ENCODE measurements around the gene TEX36.
"Not testable (repeated sequence)": the region's sequence is repeated elsewhere in the genome, so short reads cannot be mapped to it uniquely, and the experiment has no call there.

TEX36 gene

GRCh38 chr10:125692196-125692595 is 9.2 kb upstream of the TEX36 start:
- no peak for DNase-seq (ENCODE audit: low spot score)

- DNase-seq (ENCODE audit: low spot score): no peak
Measured at GRCh38 chr10:125691160-125691981, 8.4 kb upstream of the TEX36 start.

GRCh38 chr10:125689955-125690569 is 7.1 kb upstream of the TEX36 start:
- DNase-seq (ENCODE audit: low spot score): no peak

- no peak for DNase-seq (ENCODE audit: low spot score)
Measured at GRCh38 chr10:125687507-125688185, 4.7 kb upstream of the TEX36 start.

GRCh38 chr10:125684581-125684980 is 1.6 kb upstream of the TEX36 start:
- no peak for DNase-seq (ENCODE audit: low spot score)

- DNase-seq (ENCODE audit: low spot score): no peak
Measured at GRCh38 chr10:125683821-125684220, 858 bp upstream of the TEX36 start.

- no peak for DNase-seq (ENCODE audit: low spot score)
Measured at GRCh38 chr10:125679436-125679835, 3.5 kb downstream of the TEX36 start.

GRCh38 chr10:125672884-125673283 is 10.1 kb downstream of the TEX36 start:
- no peak for DNase-seq (ENCODE audit: low spot score)

- no peak for DNase-seq (ENCODE audit: low spot score)
Measured at GRCh38 chr10:125662584-125662983, 20.4 kb downstream of the TEX36 start.

GRCh38 chr10:125661941-125662515 is 20.9 kb downstream of the TEX36 start:
- no peak for DNase-seq (ENCODE audit: low spot score)

- no peak for DNase-seq (ENCODE audit: low spot score)
Measured at GRCh38 chr10:125661431-125661940, 21.5 kb downstream of the TEX36 start.

GRCh38 chr10:125659071-125659470 is 23.9 kb downstream of the TEX36 start:
- DNase-seq (ENCODE audit: low spot score): no peak

- DNase-seq (ENCODE audit: low spot score): no peak
Measured at GRCh38 chr10:125656523-125656922, 26.4 kb downstream of the TEX36 start.

- not testable (repeated sequence) for DNase-seq (ENCODE audit: low spot score)
Measured at GRCh38 chr10:125653113-125653512, 29.9 kb downstream of the TEX36 start.

- DNase-seq (ENCODE audit: low spot score): no peak
Measured at GRCh38 chr10:125646311-125646710, 36.7 kb downstream of the TEX36 start.

GRCh38 chr10:125641398-125641797 is 41.6 kb downstream of the TEX36 start:
- DNase-seq (ENCODE audit: low spot score): no peak

- no peak for DNase-seq (ENCODE audit: low spot score)
Measured at GRCh38 chr10:125640653-125641052, 42.3 kb downstream of the TEX36 start.

GRCh38 chr10:125639846-125640245 is 43.1 kb downstream of the TEX36 start:
- no peak for DNase-seq (ENCODE audit: low spot score)

- DNase-seq (ENCODE audit: low spot score): no peak
Measured at GRCh38 chr10:125638555-125638954, 44.4 kb downstream of the TEX36 start.

GRCh38 chr10:125637496-125637895 is 45.5 kb downstream of the TEX36 start:
- DNase-seq (ENCODE audit: low spot score): no peak

- DNase-seq (ENCODE audit: low spot score): no peak
Measured at GRCh38 chr10:125634606-125635005, 48.4 kb downstream of the TEX36 start.

GRCh38 chr10:125633517-125633999 is 49.4 kb downstream of the TEX36 start:
- DNase-seq (ENCODE audit: low spot score): no peak
